Glomerular visceral epithelial cell (primary cell): ENCODE measurements around the gene ABHD3.
"Not testable (repeated sequence)": the region's sequence is repeated elsewhere in the genome, so short reads cannot be mapped to it uniquely, and the experiment has no call there.

Experiments used
- DNase-seq: peaks from one replicate; pipeline ENCODE4 v3.0.0-alpha.2; 2016; ENCODE audit errors: extremely low spot score

The ABHD3 gene

DNA sequence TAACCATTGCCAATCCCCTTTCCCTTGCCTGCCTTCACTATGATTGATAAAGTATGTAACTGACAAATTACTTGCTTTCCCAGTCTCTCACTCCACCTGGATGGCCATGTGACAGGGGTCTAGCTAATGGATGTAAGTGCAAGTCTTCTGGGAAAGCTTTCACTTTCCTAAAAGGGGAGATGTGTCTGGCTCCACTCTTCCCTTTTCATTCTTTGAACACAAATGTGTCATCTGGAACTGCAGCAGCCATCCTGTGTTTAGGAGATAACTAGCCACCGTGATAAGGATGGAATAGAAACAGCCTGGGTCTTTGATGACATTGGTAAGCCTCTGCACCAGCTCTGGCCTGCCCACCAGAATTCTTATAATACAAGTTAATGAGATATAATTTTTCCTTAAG, 54.3 kb downstream of the ABHD3 start:
- DNase-seq = no peak

DNA sequence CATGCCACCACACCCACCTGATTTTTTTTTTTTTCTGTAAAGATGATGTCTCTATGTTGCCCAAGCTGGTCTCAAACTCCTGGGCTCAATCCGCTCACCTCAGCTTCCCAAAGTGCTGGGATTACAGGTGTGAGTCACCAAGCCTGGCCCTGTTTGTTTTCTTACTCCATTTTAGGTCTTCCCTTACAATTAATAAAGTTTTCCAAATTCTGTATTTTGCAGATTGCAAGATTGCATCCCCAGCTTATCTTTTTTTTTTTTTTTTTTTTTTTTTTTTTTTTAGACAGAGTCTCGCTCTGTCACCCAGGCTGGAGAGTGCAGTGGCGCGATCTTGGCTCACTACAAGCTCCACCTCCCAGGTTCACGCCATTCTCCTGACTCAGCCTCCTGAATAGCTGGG, 64.2 kb downstream of the ABHD3 start:
- DNase-seq = not testable (repeated sequence)

DNA sequence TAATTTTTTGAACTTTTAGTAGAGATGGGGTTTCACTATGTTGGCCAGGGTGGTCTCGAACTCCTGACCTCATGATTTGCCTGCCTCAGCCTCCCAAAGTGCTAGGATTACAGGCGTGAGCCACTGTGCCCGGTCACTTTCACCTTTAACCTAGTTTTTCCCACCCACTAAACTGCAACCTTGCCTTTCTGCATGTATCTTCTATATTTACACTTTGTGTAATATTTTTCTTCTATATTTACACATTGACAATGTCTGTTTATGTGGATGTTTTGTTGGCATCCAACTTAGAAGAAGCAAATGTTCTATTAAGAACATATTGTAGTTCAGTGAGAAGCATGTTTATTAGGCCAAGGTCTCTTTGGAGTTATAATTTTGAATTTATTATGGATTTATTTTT, 65.8 kb downstream of the ABHD3 start:
- no peak for DNase-seq

DNA sequence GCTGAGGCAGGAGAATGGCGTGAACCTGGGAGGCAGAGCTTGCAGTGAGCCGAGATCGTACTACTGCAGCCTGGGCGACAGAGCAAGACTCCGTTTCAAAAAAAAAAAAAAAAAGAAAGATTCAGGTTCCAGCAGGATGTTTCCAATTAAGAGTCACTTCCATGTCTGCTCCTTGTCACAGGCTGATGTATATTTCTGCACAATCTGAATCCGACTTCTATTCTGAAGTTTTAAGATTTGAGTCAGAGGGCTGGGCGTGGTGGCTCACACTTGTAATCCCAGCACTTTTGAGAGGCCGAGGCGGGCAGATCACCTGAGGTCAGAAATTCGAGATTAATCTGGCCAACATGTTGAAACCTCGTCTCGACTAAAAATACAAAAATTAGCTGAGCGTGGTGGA, 67.8 kb downstream of the ABHD3 start:
- DNase-seq = no peak

DNA sequence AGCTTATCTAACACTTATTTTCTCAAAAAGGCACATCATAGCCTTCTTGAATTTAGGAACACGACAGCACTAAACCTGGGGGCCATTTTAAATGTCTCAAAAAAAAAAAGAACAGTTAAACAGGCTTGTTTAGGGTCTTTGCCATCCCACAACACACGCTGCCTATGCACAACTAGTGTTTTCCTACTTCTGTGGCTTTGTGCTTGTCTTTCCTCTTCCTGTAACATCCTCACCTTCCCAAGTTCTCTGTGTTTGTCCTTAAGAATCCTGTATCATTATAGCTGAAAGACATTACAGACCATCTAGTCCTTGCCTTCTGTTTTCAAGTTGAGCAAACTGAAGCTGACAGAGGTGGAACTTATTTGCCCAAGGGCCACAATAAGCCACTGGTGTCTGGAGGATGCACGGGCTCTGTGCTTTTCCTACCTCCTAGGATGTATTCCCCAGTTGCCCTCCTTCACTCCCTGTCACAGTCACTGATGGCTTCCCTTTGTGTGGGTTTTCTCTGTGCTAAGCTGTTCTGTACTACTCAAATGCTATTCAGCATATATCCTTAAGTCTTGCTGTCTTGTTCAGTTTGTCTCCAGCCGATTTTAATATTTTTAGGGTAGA, 69.9 kb downstream of the ABHD3 start:
- no peak for DNase-seq

DNA sequence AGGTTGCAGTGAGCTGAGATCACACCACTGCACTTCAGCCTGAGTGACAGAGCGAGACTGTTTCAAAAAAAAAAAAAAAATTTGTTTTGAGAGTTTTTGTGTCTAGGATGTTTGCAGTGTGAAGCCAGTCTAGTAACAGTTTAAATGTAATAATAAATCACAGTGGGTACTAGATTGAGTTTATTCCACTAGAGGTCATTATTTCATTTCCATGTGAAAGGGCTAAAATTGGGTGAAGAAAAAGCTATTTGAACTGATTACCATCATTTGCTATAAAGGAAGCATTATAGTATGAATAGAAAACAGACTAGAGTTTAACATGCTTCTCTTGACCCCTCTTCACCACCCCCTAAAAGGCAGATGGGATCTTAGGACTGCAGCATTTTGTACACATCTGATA, 72.2 kb downstream of the ABHD3 start:
- DNase-seq = no peak

DNA sequence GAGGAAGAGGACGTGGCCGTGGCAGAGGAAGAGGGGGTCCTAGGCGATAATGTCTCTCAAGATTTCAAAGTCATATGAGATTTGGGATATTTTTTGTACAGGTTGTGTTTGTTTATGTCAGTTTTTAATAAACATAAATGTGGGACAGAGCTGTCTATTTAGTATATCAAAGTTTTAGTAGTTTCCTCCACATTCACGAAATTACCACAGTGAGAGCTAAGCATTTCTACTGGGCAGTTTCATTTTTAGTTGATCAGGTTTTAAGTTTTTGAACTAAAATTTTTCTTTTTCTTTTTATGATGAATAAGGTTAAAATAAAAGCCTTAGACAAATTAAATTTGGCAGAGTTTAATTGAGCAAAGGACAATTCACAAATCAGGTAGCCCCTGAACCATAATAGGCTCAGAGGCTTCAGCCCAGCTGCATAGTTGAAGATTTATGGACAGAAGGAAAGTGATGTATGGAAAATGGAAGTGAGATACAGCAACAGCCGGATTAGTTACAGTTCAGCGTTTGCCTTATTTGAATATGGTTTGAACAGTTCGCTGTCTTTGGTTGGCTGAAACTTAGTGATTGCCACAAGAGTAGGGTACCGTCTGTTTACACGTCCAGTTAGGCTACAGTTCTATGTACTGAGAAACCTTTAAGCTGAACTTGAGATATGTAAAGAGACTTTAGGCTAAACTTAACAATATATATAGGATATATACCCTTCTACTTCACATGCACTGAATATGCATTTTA, 75.3 kb downstream of the ABHD3 start:
- no peak for DNase-seq

DNA sequence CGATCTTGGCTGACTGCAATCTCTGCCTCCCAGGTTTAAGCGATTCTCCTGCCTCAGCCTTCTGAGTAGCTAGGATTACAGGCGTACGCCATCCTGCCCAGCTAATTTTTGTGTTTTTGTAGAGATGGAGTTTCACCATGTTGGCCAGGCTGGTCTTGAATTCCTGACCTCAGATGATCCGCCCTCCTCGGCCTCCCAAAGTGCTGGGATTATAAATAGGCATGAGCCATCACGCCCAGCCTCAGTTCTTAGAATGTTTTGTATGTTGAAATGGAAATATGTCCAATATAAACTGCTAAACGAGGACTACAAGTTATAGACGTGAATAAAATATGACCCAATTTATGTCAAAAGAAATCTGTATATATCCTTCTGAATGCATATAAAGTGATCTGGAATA, 82.9 kb downstream of the ABHD3 start:
- not testable (repeated sequence) for DNase-seq

DNA sequence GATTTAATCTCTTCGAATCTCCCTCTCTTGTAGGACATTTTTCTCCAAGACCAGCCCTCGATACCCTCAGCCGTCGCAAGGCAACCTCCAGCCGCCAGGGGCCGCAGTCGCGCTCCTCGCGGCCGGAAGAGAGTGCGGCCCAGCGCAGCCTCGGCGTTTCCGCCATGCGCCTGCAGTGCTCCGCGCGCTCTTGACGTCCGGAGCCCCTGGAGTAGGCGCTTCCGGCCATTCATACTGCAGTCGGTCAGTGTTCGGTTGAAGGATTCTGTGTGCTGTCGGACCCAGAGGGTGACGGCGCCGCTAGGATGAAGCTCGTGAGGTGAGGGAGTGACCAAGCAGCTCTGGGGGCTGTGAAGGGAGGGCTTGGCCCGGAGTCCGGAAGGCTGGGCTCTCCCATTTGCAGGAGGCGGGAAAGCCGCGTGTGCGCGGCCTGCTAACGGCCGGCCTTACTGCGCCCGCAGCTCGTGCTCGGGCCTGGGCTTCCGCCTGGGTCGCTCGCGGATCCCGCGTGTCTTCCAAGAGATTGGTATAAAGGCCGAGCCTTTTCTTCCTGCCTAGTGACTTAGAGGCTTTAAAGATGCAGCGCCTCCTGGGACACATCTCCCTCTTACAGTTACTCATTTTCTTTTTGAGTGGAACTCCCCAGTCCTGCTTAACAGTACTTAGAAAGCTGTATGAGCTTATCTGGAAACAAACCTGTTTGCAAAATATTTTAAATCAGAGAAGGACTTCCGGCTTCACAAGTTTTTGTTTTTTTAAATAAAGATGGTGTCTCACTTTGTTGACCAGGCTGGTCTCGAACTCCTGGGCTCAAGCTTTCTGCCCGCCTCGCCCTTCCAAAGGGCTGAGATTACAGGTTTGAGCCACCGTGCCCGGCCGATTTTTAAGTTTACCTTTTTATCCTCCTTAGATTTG, 92.2 kb downstream of the ABHD3 start, which contains the start of gene SNRPD1:
Gene SNRPD1 (plus strand): TSS at position 190 of the 915 bp plus-strand sequence. CDS start 116 bp downstream, at position 306.
- DNase-seq = peak; percentile 93

DNA sequence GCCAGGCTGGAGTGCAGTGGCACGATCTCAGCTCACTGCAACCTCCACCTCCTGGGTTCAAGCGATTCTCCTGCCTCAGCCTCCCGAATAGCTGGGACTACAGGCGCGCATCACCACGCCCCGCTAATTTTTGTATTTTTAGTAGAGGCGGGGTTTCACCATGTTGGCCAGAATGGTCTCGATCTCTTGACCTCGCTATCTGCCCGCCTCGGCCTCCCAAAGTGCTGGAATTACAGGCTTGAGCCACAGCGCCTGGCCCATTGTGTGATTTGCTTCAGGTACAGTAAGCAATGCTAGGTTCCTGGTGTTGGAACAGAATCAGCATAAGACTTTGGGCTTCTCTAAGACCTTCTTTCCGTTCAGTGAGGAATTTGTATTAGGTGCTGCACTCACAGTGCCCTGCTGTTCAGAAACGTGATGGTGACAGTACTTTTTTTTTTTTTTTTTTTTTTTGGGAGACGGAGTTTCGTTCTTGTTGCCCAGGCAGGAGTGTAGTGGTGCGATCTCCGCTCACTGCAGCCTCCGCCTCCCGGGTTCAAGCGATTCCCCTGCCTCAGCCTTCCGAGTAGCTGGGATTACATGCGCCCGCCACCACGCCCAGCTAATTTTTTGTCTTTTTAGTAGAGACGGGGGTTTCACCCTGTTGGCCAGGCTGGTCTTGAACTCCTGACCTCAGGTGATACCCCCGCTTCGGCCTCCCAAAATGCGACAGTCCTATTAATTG, 93.0 kb downstream of the ABHD3 start:
- DNase-seq = not testable (repeated sequence)

DNA sequence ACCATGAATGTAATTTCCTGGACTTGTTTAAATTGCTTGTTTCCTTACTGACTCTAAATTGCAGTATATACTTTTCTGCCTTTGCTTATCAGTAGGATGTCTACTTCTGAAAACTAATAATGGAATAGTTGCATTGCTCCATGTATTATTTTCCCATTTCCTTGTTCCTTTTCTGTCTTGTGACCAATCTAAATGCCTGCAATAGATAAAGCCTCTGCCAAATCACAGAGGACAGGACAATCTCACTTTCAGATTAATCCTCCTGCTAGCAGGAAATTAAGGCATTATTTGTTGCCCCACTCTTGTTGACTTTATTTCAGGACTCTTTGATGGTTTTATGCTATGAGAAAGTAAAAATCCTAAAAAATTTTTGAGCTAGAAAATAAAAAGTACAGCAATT, 99.4 kb downstream of the ABHD3 start:
- DNase-seq = no peak

DNA sequence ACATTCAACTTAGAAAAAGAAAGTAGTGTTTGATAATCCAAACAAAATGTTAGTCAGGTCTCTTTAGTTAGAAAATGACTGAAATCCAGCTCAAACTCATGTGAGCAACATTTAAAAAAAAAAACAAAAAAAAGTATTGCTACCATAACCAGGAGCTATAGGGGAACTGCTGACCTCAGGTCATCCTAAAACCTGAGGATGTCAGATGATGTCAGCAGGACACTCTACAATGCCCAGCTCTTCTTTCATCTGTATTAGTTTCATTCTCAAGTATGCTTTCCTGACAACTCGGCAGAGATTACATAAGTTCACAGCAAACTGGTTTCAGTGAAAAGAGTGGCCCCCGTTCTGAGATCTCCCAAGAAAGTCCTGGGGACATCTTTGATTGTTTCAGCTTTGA, 99.9 kb downstream of the ABHD3 start:
- no peak for DNase-seq

DNA sequence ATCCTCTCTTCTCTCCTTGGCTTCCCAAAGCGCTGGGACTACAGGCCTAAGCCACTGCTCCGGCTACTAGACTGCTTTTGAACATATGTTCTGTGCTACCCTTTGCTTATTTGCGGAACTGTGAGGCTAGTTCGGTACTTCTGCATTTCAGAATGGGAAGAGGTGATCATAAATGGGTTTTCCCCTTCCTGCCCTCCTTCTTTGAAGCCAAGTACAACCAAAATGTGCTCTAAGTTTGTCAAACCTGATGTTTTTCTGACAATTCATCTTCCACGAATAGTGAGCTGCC, 102.3 kb downstream of the ABHD3 start:
- no peak for DNase-seq
